HG02678 (cell line): ENCODE measurements around the gene RINT1.
"Not testable (repeated sequence)": the region's sequence is repeated elsewhere in the genome, so short reads cannot be mapped to it uniquely, and the experiment has no call there.

Source experiments
- ATAC-seq: cut with Tn5 transposase; IDR thresholded peaks from one replicate; pipeline ENCODE4 v1.9.1; 2021; ENCODE audit warnings: mild to moderate bottlenecking, moderate library complexity; ENCODE audit not compliant: unreplicated experiment

The RINT1 gene

DNA sequence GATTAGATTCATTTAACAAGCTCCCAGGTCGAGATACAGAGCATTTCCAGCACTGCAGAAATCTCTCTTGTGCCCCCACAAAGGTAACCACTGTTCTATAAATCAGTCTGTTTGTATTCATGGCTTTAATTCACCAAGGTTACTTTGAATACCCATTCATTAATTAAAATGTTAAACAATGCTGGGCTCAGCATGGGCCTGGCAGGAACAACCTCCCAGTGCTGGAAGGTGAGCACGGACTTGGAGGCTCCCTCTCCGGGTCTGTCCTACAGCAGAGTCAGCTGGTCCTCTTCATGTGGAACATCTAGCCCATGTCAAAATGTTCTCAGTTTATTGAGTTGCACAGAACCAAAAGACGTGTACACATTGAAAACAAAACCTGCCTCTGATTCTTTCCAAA is 64.9 kb downstream of the RINT1 start:
- no peak for ATAC-seq

DNA sequence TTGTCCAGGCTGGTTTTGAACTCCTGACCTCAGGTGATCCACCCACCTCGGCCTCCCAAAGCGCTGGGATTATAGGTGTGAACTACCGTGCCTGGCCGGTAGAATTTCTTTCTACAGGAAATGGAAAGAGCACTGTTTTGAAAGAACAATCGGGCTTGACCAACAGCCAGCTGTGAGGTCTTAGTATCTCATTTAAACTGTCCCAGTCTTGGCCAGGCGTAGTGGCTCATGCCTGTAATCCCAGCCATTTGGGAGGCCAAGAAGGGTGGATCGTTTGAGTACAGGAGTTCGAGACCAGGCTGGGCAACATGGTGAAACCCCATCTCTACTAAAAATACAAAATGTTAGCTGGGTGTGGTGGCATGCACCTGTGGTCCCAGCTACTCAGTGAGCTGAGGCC is 67.1 kb downstream of the RINT1 start:
- not testable (repeated sequence) for ATAC-seq

DNA sequence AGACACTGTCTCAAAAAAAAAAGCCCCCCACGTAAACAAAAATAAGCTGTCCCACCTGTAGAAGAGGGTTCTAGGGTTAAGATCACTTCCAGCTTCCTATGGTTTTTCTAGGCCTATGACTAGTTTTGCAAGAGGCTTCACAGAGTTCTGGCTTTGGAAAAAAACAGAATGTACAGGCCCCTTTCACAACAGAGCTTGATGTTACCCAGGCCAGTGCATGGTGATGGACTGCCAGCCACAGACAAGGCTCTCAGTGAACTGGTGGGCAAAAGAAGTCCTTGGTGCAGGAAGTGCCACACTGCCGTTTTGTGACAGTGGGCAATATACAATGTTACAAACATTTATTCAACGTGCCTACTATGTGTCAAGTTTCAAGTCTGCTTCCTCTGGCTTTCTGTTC is 67.5 kb downstream of the RINT1 start:
- no peak for ATAC-seq

DNA sequence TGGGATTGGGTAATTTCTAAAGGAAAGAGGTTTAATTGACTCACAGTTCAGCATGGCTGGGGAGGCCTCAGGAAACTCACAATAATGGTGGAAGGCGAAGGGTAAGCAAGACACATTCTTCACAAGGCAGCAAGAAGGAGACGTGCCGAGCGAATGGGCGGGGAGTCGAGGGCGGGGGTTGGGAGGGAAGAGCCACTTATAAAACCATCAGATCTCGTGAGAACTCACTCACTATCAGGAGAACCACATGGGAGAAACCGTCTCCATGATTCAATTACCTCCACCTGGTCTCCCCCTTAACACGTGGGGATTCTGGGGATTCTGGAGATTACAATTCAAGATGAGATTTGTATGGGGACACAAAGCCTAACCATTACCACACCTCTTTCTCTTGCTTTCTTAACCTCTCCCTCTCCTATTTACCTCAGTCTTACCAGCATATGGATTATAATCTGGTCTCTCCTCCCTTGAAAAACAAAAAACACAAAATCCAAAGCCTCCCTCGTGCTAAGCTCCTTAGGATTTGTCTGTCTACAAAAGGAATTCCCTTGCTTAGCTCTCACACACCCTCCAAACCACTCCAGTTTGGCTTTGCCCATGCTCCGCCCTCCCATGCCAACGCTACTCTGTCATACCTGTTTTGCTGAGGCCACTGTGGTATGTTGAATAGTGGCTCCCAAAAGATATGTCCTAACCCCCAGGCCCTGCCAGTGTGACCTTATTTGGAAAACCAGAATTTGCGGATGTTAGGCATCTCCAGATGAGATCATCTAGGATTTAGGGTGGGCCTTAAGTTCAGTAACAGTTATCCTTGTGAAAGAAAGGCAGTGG is 68.9 kb downstream of the RINT1 start:
- no peak for ATAC-seq

DNA sequence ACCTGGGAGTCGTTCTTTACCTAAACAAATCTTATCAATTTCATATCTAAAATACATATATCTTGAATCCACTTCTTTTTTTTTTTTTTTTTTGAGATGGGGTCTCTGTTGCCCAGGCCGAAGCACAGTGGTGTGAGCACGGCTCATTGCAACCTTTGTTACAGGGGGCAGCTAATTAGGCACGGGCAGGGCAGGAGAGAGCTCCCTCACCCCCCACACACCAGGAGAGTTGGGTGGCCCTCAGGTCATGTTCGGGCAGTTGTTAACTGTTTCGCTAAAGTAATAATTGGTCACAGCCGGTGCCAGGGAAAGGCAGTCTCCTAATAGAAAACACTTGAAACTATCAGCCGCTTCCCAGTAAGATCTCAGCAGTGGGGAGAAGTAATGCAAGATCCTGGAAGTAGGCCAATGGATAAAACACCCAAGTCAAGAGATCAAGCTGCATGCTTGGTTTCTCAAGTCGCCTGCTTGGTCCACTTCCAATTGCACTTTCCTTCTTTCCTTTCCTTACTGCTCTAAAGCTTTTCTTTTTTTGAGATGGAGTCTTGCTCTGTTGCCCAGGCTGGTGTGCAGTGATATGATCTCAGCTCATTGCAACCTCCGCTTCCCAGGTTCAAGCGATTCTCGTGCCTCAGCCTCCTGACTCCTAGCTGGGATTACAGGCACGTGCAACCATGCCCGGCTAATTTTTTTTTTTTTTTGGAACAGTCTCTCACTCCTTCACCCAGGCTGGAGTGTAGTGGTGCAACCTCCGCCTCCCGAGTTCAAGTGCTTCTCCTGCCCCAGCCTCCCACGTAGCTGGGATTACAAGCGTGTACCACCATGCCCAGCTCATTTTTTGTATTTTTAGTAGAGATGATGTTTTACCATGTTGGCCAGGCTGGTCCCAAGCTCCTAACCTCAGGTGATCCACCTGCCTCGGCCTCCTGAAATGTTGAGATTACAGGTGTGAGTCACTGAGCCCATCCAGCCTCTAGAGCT is 70.6 kb downstream of the RINT1 start:
- ATAC-seq, result no peak

DNA sequence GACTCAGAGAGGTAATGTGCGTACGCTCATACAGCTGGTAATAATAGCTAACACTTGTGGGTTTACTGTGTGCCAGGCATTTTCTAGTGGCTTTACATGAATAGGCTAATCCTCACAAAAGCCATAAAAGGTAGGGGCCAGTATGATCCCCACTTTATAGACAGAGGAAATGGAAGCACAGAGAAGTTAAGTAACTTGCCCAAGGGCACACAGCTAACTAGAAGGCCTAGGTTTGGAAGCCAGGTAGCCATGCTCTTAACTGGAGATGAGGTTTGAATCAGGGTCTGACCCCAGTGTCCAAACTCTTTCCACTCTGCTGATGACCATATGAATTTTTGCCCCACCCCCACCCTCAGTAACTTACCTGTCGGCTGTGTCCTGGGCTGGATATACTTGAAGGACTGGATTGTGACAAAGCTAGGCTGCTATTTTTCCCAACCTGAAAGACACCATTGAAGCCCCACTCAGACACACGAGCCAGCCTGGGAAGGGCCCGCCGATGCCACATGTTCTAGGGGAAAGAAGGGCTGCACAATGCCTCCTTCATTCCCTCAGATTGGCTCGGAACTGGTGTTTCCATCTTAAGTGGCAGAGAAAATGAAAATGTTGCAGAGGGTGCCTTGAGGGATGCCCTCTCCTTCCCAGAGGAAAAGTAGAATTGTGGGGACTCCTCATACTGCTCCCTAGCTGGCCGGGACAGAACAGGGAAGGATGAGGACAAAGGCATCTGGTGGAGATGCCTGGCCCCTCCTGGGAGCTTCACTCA is 78.3 kb downstream of the RINT1 start:
- no peak for ATAC-seq

DNA sequence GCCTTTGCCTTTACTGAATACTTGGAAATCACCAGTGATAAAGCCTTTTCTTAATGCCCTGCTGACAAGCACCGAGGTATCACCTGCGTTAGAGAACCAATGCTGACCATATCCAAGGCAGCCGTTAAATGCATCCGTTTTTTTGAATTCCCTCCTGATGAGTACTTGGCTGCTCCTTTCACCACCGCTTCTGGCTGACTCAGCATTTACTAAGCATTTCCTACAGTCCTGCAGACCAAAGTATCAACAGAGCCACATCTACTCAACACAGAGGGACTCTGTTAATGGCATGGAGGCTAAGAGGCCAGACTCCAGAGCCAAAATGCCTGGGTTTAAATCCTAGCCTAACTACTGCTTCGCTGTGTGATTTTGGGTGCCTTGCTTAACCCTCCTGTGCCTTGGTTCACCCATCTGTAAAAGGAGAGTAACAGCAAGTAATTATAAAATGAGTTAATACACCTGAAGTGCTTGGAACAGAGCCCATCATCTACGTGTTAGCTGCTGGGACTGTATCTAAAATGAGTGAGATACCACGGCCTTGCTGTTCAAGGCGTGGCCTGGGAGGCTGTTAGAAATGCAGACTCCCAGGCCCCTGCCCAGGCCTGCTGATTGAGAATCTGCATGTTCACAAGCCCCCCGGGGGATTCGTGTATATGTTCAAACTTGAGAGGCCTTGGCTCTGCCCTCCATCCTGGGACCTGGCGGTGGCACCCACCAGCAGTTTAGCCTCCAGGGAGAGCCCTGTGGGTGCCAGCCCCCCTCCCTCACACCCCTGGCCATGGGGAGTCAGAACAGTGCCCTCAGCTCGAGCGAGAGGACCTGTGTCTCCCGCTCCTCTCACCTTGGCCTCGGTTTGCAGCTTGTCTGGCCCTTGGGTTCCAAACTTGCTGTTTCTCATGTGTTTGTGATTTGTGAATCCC is 80.1 kb downstream of the RINT1 start:
- ATAC-seq, result no peak

DNA sequence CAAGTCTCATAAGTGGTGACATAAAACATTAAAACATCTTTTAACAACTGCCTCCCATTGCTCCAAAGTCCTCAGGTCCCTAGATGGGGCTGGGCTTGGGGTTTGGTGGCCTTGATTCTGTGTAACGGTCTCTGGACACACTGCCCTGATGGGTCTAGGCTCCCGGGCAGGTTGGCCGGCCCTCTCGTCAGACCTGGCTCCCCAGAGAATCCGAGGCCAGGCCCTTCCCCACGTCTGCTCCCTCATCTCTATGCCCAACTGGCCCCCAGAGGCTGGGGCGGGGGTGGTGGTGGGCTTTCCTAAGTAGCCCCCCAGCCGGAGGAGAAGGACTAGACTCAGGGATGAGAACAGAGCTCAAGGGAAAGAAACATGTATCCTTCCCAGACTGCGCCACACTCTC is 80.8 kb downstream of the RINT1 start:
- ATAC-seq, result no peak

DNA sequence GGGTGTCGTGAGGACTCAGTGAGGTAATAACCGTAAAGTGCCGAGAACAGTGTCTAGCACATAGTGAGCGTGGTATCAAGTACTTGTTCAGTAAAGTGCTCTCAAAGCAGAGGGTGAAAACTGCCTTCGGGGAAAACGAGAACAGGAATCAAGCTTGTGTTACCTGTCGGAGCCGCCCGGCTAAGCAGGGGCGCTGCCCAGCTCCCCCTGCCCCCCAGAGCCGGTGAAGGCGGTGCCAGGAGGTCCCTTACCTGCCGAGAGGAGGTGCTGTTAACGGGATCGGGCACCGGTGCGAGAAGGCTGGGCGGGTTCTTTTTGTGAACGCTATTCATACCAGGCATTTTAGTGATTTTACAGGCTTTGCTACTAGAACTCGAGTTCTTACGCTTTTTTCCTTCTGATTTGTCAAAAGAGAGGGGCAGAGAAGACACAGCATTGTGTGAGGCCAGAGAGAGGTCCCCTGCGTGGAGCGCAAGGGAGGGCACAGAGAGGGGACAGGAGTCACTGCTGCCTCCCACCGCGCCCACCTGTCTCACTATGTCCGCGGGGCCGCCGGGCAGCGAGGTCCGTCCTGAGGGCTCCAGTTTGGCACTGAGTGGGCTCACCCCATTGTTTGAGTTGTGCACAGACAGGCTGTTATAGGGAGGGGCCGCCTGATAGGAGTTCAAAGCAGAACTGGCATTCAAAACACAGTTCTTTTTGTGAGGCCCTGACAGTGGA is 81.8 kb downstream of the RINT1 start:
- ATAC-seq, result no peak

DNA sequence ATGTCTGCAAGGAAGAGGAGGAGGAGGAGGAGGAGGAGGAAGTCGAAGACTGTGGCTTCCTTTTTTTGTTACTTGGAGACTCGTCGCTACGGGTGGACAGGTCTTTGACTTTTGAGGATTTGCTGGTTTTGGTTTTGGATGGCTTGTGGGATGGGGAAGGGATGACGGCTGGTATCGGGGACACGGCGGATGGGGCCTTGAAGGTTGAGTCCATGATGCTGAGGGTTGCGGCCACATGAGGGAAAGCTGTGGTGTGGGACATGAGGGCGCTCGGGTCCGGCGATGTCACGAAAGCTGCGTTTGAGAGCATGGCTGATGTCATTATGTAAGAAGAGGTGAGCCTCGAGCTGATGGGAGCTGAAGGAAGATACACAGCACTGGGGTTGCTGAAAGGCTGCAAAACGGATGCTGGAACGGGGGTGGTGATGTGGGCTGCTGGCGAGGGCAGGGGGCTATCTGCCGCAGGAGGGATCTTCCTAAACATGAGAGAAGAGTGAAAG is 82.4 kb downstream of the RINT1 start:
- no peak for ATAC-seq
